Testis (tissue), 2 donors: ENCODE measurements around the gene ALG11.

Source experiments
- CTCF ChIP-seq, 3 experiments: fragments of 450-650 bp in 2 of 3; fragments of 200-600 bp in 1 of 3; sonication (generic) in 1 of 3; IDR thresholded peaks; one replicate each; pipeline ENCODE4 v1.5.1; 2016 to 2019; ENCODE audit warnings: antibody characterized with exemption in 3 of 3, mild to moderate bottlenecking in 2 of 3, moderate library complexity in 1 of 3
- POLR2A ChIP-seq: fragments of 450-650 bp; IDR thresholded peaks from one replicate; pipeline ENCODE4 v1.6.1; 2017; ENCODE audit warnings: antibody characterized with exemption, mild to moderate bottlenecking, moderate library complexity

- TF ChIP-seq POLR2A = no peak
- no peak for TF ChIP-seq CTCF (IDR thresholded peaks at IDR 0.05)
Measured at GRCh38 chr13:51999921-52000320, 12.3 kb upstream of the ALG11 start.
